ENCODE measurements around the gene DIAPH2. TPM values are rescaled to one million over a fixed set of nuclear protein-coding genes. Genes with fewer than 3 reads are reported as not detected.

The DIAPH2 gene
- total RNA-seq, 2 donors from 2014 or later, result 19.1 to 31.9 TPM

DNA sequence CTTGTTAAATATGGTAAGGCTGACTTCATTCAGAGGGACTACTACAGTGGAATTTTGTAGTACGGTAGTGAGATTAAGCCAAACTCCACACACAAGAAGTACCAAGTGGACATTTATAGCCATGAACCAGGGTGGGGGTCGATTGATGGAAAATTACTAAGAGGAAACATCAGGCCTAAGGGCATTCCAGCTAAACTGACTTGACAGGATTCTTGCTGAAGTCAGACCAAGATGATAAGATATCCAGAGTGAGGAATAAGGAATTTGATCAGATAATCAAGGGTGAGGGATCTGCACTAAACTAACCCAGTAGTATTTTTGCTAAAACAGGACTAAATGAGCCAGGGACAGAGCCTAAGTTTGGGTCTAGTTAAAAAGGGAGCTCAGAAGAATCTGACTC, 796.6 kb downstream of the DIAPH2 start:
- no peaks in the 10 kb centered on the region for H3K4me1 ChIP-seq
- TF ChIP-seq, protein P1, sequence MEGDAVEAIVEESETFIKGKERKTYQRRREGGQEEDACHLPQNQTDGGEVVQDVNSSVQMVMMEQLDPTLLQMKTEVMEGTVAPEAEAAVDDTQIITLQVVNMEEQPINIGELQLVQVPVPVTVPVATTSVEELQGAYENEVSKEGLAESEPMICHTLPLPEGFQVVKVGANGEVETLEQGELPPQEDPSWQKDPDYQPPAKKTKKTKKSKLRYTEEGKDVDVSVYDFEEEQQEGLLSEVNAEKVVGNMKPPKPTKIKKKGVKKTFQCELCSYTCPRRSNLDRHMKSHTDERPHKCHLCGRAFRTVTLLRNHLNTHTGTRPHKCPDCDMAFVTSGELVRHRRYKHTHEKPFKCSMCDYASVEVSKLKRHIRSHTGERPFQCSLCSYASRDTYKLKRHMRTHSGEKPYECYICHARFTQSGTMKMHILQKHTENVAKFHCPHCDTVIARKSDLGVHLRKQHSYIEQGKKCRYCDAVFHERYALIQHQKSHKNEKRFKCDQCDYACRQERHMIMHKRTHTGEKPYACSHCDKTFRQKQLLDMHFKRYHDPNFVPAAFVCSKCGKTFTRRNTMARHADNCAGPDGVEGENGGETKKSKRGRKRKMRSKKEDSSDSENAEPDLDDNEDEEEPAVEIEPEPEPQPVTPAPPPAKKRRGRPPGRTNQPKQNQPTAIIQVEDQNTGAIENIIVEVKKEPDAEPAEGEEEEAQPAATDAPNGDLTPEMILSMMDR (IDR thresholded peaks at IDR 0.05), result no peak
- intact Hi-C loops (cut with DNase I), result no loop called here
- H3K36me3 ChIP-seq, result no peaks in the 10 kb centered on the region
- H3K27ac ChIP-seq, result no peak overlapping the region
- H3K9ac ChIP-seq (ENCODE audit: low read depth in 2 of 2, low read length in 2 of 2), result no peak overlapping the region
- no peaks in the 10 kb centered on the region for H3K27me3 ChIP-seq
- no peak for DNase-seq
- H3K9me3 ChIP-seq, result no peaks in the 10 kb centered on the region
- no peak overlapping the region for H3K4me3 ChIP-seq

DNA sequence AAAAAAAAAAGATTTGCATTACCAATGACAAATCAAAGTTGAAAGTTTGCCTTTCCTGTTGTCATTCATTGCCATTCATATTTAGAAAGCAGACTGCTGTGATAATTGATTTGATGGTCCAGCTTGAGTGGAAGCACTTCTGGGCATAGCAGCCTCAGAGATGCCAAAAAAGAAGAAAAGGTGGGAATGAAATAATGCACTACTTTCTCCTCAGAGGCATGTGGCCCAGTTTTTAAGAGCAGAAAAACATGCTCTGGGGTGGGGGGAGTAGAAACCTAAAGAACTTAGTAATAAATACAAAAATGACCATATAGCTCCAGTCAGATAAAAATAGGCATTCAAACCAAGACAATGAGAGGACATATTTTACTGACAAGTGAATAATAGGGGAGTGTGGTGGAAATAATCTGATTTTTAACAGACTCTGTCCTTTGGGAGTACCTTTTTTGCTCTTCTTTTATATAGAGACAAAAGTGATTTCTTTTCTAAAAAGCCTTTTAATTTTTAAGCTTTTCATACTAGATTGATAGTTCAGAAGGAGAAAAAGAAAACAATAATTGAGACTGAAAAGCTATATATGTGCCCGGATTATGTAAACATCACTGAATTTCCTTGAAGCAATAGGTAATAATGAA, 798.1 kb downstream of the DIAPH2 start:
- intact Hi-C loops (cut with DNase I), result no loop called here
- no peaks in the 10 kb centered on the region for H3K4me1 ChIP-seq
- no peak overlapping the region for H3K4me3 ChIP-seq
- H3K9me3 ChIP-seq, result no peaks in the 10 kb centered on the region
- H3K27me3 ChIP-seq, result no peaks in the 10 kb centered on the region
- TF ChIP-seq, protein P1 (IDR thresholded peaks at IDR 0.05), result no peak
- no peak for DNase-seq
- no peak overlapping the region for H3K27ac ChIP-seq
- H3K36me3 ChIP-seq, result no peaks in the 10 kb centered on the region
- no peak overlapping the region for H3K9ac ChIP-seq (ENCODE audit: low read depth in 2 of 2, low read length in 2 of 2)

DNA sequence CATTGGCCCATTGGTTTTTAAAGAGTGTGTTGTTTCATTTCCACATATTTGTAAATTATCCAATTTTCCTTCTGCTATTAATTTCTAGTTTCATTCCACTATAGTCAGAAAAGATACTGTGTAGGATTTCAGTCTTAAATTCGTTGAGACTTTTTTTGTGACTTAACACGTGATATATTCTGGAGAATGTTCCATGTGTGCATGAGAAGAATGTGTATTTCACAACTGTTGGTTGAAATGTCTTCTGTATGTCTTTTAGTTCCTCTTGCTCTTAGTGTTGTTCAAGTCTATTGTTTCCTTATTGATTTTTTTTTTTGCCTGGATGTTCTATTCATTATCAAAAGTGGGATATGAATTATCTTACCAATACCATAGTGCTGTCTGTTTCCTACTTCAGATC, 806.0 kb downstream of the DIAPH2 start:
- intact Hi-C loops (cut with DNase I), result no loop called here

DNA sequence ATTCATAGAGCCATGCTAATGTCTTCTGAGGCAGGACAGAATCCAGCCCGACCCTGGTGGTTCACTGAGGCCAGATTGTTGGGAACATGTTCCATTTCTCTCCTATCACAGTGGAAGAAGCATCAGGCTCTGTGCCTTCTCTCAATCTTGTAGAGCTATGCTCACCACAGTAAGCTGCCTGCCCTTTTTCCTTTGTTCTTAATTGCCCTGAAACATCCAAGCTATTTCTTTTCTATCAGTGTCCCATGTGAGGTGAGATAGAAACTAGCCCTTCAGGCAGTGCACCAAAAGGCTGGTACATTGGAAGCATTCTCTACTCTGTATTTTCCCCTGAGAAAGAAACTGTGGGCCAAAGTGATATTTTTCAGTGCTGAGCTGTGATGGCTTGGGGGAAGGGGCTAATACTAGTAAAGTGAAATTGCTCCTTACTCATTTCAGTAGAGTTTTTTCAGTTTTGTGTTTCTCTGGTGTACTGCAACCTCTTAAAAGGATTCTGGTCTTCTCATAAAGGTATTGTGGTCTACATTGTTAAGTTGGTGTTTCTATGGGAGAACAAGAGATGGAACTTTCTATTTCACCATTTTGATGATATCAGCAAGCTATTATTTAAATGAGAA, 810.2 kb downstream of the DIAPH2 start:
- intact Hi-C loops (cut with DNase I), result no loop called here
- no peak overlapping the region for H3K27ac ChIP-seq
- DNase-seq, result no peak
- no peaks in the 10 kb centered on the region for H3K36me3 ChIP-seq
- H3K4me1 ChIP-seq, result no peaks in the 10 kb centered on the region
- no peaks in the 10 kb centered on the region for H3K27me3 ChIP-seq
- H3K9me3 ChIP-seq, result no peaks in the 10 kb centered on the region
- TF ChIP-seq, protein P1 (IDR thresholded peaks at IDR 0.05), result no peak
- no peak overlapping the region for H3K4me3 ChIP-seq
- no peak overlapping the region for H3K9ac ChIP-seq (ENCODE audit: low read depth in 2 of 2, low read length in 2 of 2)

More for the DNA sequence above, 806.0 kb downstream of the DIAPH2 start:
- Histone ChIP-seq H3K36me3 (no peaks in the 10 kb centered on the region), H3K9me3 (no peaks in the 10 kb centered on the region), H3K4me1 (no peaks in the 10 kb centered on the region), H3K27me3 (no peaks in the 10 kb centered on the region), H3K27ac (no peak overlapping the region), H3K4me3 (no peak overlapping the region), H3K9ac (ENCODE audit: low read depth in 2 of 2, low read length in 2 of 2) (no peak overlapping the region)
- TF ChIP-seq, protein P1 (IDR thresholded peaks at IDR 0.05), result no peak
- no peak for DNase-seq

DNA sequence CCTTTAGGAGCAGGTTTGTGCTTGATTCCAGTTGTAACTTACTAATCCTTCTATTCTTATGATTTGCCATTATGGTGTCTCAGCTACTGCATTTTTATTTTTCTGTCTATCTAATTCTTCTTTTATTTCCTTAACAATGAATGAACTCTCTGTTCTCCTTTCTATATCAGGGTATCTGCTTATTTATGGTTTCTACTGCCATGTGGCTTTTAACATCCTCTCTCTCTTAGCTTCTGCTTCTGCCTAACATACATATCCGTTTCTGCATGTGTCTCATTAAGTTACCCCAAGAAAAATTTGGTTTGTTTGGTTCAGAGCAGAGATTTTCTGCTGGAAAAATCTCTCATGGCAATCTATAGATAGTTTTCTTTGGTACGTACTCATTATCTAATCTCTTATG, 813.5 kb downstream of the DIAPH2 start:
- no peaks in the 10 kb centered on the region for H3K9me3 ChIP-seq
- intact Hi-C loops (cut with DNase I), result no loop called here
- no peaks in the 10 kb centered on the region for H3K27me3 ChIP-seq
- TF ChIP-seq, protein P1 (IDR thresholded peaks at IDR 0.05), result no peak
- no peak overlapping the region for H3K27ac ChIP-seq
- no peak for DNase-seq
- H3K4me3 ChIP-seq, result no peak overlapping the region
- H3K36me3 ChIP-seq, result no peaks in the 10 kb centered on the region
- H3K4me1 ChIP-seq, result no peaks in the 10 kb centered on the region
- no peak overlapping the region for H3K9ac ChIP-seq (ENCODE audit: low read depth in 2 of 2, low read length in 2 of 2)
